Right lobe of liver (tissue), 6 donors: ENCODE results near the gene ATXN2L. TPM values are rescaled to one million over a fixed set of nuclear protein-coding genes. Genes with fewer than 3 reads are reported as not detected.
"Not testable (repeated sequence)": the region's sequence is repeated elsewhere in the genome, so short reads cannot be mapped to it uniquely, and the experiment has no call there.

Experiments used
- ATAC-seq, 4 donors: fragments of 200-7000 bp; cut with Tn5 transposase; one replicate each; pipeline ENCODE4 v1.9.1; 2020; ENCODE audit warnings: mild to moderate bottlenecking in 4 of 4, moderate library complexity in 4 of 4
- DNase-seq, 3 donors: peaks; one replicate each; pipeline ENCODE4 v3.0.0-alpha.2; 2020
- H3K27ac ChIP-seq, 3 donors: fragments of 200-600 bp; one replicate each; pipeline ENCODE4 v1.8.0; 2022
- H3K27me3 ChIP-seq, 2 donors: fragments of 200-600 bp; one replicate each; pipeline ENCODE4 v1.8.0; 2022
- H3K36me3 ChIP-seq, 4 donors: fragments of 200-600 bp; sonication (generic) in 1 of 4; one replicate each; pipeline versions ENCODE4 v1.5.1 to v1.8.0; 2017 to 2022; ENCODE audit warnings: control low read depth in 1 of 4
- H3K4me1 ChIP-seq, 4 donors: fragments of 200-600 bp; sonication (generic) in 1 of 4; one replicate each; pipeline versions ENCODE4 v1.5.1 to v1.8.0; 2017 to 2022; ENCODE audit warnings: control low read depth in 1 of 4
- H3K4me3 ChIP-seq, 3 donors: fragments of 200-600 bp; one replicate each; pipeline ENCODE4 v1.8.0; 2022
- H3K9me3 ChIP-seq, 4 donors: fragments of 200-600 bp; sonication (generic) in 1 of 4; one replicate each; pipeline versions ENCODE4 v1.5.1 to v1.8.0; 2017 to 2022; ENCODE audit warnings: control low read depth in 1 of 4
- POLR2A ChIP-seq: fragments of 450-650 bp; IDR thresholded peaks from one replicate; pipeline ENCODE4 v1.6.1; 2017; ENCODE audit warnings: antibody characterized with exemption, mild to moderate bottlenecking
- WGBS: methylation state at CpG from one replicate; pipeline ENCODE4 v1.1.6; 2018; ENCODE audit warnings: low coverage, low lambda C conversion rate; ENCODE audit not compliant: insufficient coverage; ENCODE audit errors: missing lambda C conversion rate; 5-methylcytosine and 5-hydroxymethylcytosine counted together
- intact Hi-C, 2 donors: fragments of 100-400 bp; cut with DNase I; formaldehyde crosslinking; loops; one replicate each; pipeline versions ENCODE4 v1.11.2 to v1.14.1; 2022
- long read RNA-seq: library from polyadenylated mRNA; unstranded; transcript quantifications from one replicate; pipeline ENCODE4 v2.0.0, GENCODE V29; 2019
- total RNA-seq, 6 experiments: library from RNA; depleted of rRNA in 2 of 6; stranded (reverse); fragments of >200 nt in 2 of 6; fragmentation: NEBNext Ultra II Directional in 3 of 6; extraction: Animal tissue kit (Norgen Biotek cat#: 25700) in 3 of 6; gene quantifications; one replicate each; pipeline versions ENCODE4 v1.1.0 to v1.2.4, GENCODE V29; 2016 to 2023
- TF ChIP-seq, protein P1 (sequence below), 4 donors: fragments of 200-600 bp in 3 of 4; fragments of 450-650 bp in 1 of 4; IDR thresholded peaks; one replicate each; pipeline versions ENCODE4 v1.5.1 to v1.8.0; 2016 to 2022; ENCODE audit warnings: antibody characterized with exemption in 4 of 4, mild to moderate bottlenecking in 2 of 4
- donor health status: DM: no; HTN: yes; CAD: no.
- donor health status: DM: no; HTN: no; CAD: no.
- donor health status: DM: no; HTN: no; CAD: no.
- donor health status: DM: no; HTN: yes; CAD: no.
- donor health status: DM: no; HTN: yes; CAD: no.

The ATXN2L gene
- total RNA-seq, result 10 to 100 TPM; 40.5 to 78.1 (median 57.2) TPM
- long read RNA-seq, partial matches to known transcripts, result 0 of 1 reads
- long read RNA-seq, other reads (novel, unspliced or antisense), result 1 of 1 reads

GRCh38 chr16:28822520-28823290 is at the start of gene ATXN2L:
ATXN2L (plus strand) TSS chr16:28822999; CDS start chr16:28823260, 261 bp downstream.
- WGBS, result 1% methylated on average over 18 of the region's 91 CpGs
- intact Hi-C loops, result no loop called here
- peak; percentile 94 to 96 (median 96) for DNase-seq
- Histone ChIP-seq H3K4me1 (peaks cover 0 to 43% (median 12%) of the 10 kb centered on the region in 4 donors), H3K9me3 (no peaks in the 10 kb centered on the region), H3K4me3 (peak within 1 kb of the TSS; percentile 97 to 99 (median 99)), H3K27ac (peak within 1 kb of the TSS; percentile 88 to 99 (median 94)), H3K36me3 (peaks cover 1 to 28% (median 14%) of the 10 kb centered on the region in 4 donors), H3K27me3 (no peaks in the 10 kb centered on the region)
- TF ChIP-seq POLR2A, result peak; percentile 87
- TF ChIP-seq, protein P1, sequence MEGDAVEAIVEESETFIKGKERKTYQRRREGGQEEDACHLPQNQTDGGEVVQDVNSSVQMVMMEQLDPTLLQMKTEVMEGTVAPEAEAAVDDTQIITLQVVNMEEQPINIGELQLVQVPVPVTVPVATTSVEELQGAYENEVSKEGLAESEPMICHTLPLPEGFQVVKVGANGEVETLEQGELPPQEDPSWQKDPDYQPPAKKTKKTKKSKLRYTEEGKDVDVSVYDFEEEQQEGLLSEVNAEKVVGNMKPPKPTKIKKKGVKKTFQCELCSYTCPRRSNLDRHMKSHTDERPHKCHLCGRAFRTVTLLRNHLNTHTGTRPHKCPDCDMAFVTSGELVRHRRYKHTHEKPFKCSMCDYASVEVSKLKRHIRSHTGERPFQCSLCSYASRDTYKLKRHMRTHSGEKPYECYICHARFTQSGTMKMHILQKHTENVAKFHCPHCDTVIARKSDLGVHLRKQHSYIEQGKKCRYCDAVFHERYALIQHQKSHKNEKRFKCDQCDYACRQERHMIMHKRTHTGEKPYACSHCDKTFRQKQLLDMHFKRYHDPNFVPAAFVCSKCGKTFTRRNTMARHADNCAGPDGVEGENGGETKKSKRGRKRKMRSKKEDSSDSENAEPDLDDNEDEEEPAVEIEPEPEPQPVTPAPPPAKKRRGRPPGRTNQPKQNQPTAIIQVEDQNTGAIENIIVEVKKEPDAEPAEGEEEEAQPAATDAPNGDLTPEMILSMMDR (IDR thresholded peaks at IDR 0.05), result peak in 2 of 4 donors; percentile 11
- peak; percentile 75 to 81 (median 80) for ATAC-seq

DNA sequence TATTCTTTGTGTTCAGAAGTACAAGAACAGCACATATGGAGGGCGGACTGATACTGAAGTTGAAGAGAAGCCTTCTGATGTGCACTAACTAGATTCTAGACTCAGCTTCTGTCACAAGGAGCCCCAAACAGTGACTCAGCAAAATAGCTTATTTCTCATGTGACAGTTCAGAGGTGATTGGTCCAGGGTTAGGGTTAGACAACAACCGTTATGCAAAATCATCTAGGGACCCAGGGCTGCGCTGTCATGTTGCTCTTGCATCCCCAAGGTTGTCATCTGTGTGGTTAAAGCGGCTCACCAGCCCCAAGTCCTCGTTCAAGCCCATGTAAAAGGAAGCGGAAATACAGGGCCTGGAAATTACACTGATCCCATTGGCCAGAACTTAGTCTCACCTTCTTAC is 41.1 kb upstream of the ATXN2L start:
- DNase-seq, H3K27ac ChIP-seq, H3K36me3 ChIP-seq, ATAC-seq, H3K27me3 ChIP-seq, H3K4me3 ChIP-seq, H3K4me1 ChIP-seq, intact Hi-C loops, H3K9me3 ChIP-seq: not testable (repeated sequence)
- WGBS, result no CpG with 5 or more reads among the region's 6 CpGs

- H3K4me3 ChIP-seq, ATAC-seq, H3K27me3 ChIP-seq, H3K9me3 ChIP-seq, intact Hi-C loops, DNase-seq, H3K4me1 ChIP-seq, H3K27ac ChIP-seq, H3K36me3 ChIP-seq: not testable (repeated sequence)
- no CpG with 5 or more reads among the region's 4 CpGs for WGBS
Observed at GRCh38 chr16:28782357-28782756, 40.4 kb upstream of the ATXN2L start.

DNA sequence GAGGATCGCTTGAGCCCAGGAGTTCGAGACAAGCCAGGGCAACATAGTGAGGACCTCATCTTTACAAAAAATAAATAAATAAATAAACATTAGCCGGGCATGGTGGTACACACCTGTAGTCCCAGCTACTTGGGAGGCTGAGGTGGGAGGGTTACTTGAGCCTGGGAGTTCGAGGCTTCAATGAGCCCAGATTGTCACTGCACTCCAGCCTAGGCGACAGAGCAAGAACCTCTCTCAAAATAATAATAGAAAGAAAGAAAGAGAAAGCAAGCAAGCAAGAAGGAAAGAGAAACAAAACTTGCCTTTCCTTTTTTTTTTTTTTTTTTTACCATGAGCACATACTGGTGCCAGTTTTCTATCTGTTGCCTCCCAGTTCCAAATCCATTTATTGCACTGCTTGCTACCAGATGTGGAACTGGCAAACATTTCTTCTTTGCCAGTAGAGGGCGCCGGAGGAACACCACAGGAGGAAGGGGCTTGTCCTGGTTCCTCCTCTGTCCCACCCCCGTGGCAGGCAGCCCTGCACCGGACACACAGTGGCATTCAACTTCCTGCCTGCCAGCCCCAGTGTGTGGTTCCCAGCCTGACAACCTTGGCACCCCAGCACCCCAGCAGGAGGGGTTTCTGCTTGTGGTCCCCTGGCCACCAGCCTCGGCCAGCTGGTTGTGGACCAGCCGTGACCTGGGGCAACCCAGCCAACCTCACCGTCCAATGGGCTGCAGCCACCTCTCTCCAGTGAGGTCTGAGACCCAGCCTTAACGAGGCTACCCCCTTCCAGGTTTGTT is 20.4 kb upstream of the ATXN2L start:
- ATAC-seq (peak; percentile 95 to 99 (median 98)), DNase-seq (peak in 1 of 3 donors; percentile 38)
- intact Hi-C loops, H3K36me3 ChIP-seq, H3K4me1 ChIP-seq, H3K4me3 ChIP-seq, H3K27me3 ChIP-seq, H3K27ac ChIP-seq, H3K9me3 ChIP-seq: not testable (repeated sequence)
- 42% methylated on average over 6 of the region's 13 CpGs for WGBS
- TF ChIP-seq, protein P1 (IDR thresholded peaks at IDR 0.05), result peak in 3 of 4 donors; percentile 11 to 39 (median 36)

- DNase-seq, H3K9me3 ChIP-seq, H3K36me3 ChIP-seq, H3K4me1 ChIP-seq, H3K4me3 ChIP-seq, H3K27me3 ChIP-seq, H3K27ac ChIP-seq, intact Hi-C loops: not testable (repeated sequence)
- peak in 1 of 4 donors; percentile 51 for ATAC-seq
- WGBS, result no CpG with 5 or more reads among the region's 11 CpGs
Observed at GRCh38 chr16:28807445-28808120, 15.2 kb upstream of the ATXN2L start.
